Upper lobe of left lung (tissue), 4 donors: ENCODE measurements around the gene PTX3.

ENCODE experiments used
- EP300 ChIP-seq, 4 donors: sonication (generic); formaldehyde crosslinking; IDR thresholded peaks; one replicate each; pipeline ENCODE4 v1.5.1; 2017; ENCODE audit warnings: antibody characterized with exemption in 4 of 4, control low read depth in 2 of 4
- POLR2A ChIP-seq, 4 donors: fragments of 450-650 bp; IDR thresholded peaks; one replicate each; pipeline ENCODE4 v1.5.1; 2016 to 2017; ENCODE audit warnings: antibody characterized with exemption in 4 of 4, mild to moderate bottlenecking in 2 of 4
- TF ChIP-seq, protein P1 (sequence below), 6 experiments: fragments of 450-650 bp in 4 of 6; fragments of 200-600 bp in 2 of 6; sonication (generic) in 2 of 6; IDR thresholded peaks; one replicate each; pipeline ENCODE4 v1.5.1; 2016 to 2019; ENCODE audit warnings: antibody characterized with exemption in 6 of 6

GRCh38 chr3:157459706-157460105, 23.1 kb downstream of the PTX3 start:
- TF ChIP-seq POLR2A (IDR thresholded peaks at IDR 0.05) (no peak), EP300 (IDR thresholded peaks at IDR 0.05) (no peak)
- TF ChIP-seq, protein P1, sequence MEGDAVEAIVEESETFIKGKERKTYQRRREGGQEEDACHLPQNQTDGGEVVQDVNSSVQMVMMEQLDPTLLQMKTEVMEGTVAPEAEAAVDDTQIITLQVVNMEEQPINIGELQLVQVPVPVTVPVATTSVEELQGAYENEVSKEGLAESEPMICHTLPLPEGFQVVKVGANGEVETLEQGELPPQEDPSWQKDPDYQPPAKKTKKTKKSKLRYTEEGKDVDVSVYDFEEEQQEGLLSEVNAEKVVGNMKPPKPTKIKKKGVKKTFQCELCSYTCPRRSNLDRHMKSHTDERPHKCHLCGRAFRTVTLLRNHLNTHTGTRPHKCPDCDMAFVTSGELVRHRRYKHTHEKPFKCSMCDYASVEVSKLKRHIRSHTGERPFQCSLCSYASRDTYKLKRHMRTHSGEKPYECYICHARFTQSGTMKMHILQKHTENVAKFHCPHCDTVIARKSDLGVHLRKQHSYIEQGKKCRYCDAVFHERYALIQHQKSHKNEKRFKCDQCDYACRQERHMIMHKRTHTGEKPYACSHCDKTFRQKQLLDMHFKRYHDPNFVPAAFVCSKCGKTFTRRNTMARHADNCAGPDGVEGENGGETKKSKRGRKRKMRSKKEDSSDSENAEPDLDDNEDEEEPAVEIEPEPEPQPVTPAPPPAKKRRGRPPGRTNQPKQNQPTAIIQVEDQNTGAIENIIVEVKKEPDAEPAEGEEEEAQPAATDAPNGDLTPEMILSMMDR (IDR thresholded peaks at IDR 0.05), result no peak
